MCF 10A (cell line): Measurements from ENCODE around the gene PCK1. TPM values are rescaled to one million over a fixed set of nuclear protein-coding genes. Genes with fewer than 3 reads are reported as not detected.

Source experiments
- BruUV-seq: library from RNA; stranded (reverse); fragments of 400-500 nt; replicated peaks from 2 replicates; lab custom pipeline; 2021; lab: Mats Ljungman, UMichigan
- CTCF ChIA-PET: fragments of 300-600 bp; sonication (Branson Sonifier 250); formaldehyde crosslinking; extraction: SDS; loops from one replicate; lab custom pipeline; 2021; ENCODE audit warnings: antibody characterized with exemption, inconsistent platforms; lab: Yijun Ruan, JAX
- POLR2A ChIA-PET: fragments of 300-600, 350-650 bp; sonication (Branson Sonifier 250); formaldehyde crosslinking; extraction: SDS; loops from one replicate; lab custom pipeline; 2020; ENCODE audit warnings: antibody characterized with exemption, inconsistent platforms; lab: Yijun Ruan, JAX
- DNase-seq: peaks from one replicate; pipeline ENCODE4 v3.0.0-alpha.2; 2018; ENCODE audit not compliant: unreplicated experiment
- H3K27ac Mint-ChIP-seq: one replicate; pipeline ENCODE4 v1.8.0; 2022; ENCODE audit warnings: mild to moderate bottlenecking, low read depth, mixed read lengths; ENCODE audit not compliant: unreplicated experiment
- H3K27me3 Mint-ChIP-seq: one replicate; pipeline ENCODE4 v1.8.0; 2022; ENCODE audit warnings: mixed read lengths; ENCODE audit not compliant: insufficient read depth, unreplicated experiment
- H3K36me3 Mint-ChIP-seq: one replicate; pipeline ENCODE4 v1.8.0; 2022; ENCODE audit warnings: mild to moderate bottlenecking, moderate library complexity, mixed read lengths; ENCODE audit not compliant: insufficient read depth, unreplicated experiment
- H3K4me1 Mint-ChIP-seq: one replicate; pipeline ENCODE4 v1.8.0; 2022; ENCODE audit warnings: mixed read lengths; ENCODE audit not compliant: insufficient read depth, unreplicated experiment
- H3K4me3 Mint-ChIP-seq: one replicate; pipeline ENCODE4 v1.8.0; 2022; ENCODE audit warnings: mild to moderate bottlenecking, moderate library complexity, mixed read lengths; ENCODE audit not compliant: unreplicated experiment
- H3K9me3 Mint-ChIP-seq: one replicate; pipeline ENCODE4 v1.8.0; 2022; ENCODE audit warnings: mixed read lengths; ENCODE audit not compliant: unreplicated experiment
- CTCF ChIP-seq: fragments of 200-600 bp; IDR thresholded peaks from one replicate; pipeline ENCODE4 v1.8.0; 2022; ENCODE audit warnings: antibody characterized with exemption, mild to moderate bottlenecking; ENCODE audit not compliant: unreplicated experiment
- intact Hi-C: fragments of 100-400 bp; cut with micrococcal nuclease; formaldehyde crosslinking; loops from 2 replicates; pipeline ENCODE4 v1.14.1; 2022
- total RNA-seq: library from RNA; stranded (reverse); gene quantifications from 2 replicates; pipeline ENCODE4 v1.2.3, GENCODE V29; 2022

Gene PCK1
- total RNA-seq, 1 experiment from 2014 or later: not detected

GRCh38 chr20:57545927-57546662 lies 14.8 kb upstream of the PCK1 start:
- POLR2A ChIA-PET: interaction anchor here (0.7 kb wide), 1 partner anchor 1476 kb away, joined by 3 read pairs; no protein-coding TSS in a partner anchor
- Mint-ChIP-seq H3K9me3 (no peaks in the 10 kb centered on the region), H3K27ac (no peak overlapping the region), H3K4me1 (no peaks in the 10 kb centered on the region), H3K36me3 (peaks cover 6% of the 10 kb centered on the region), H3K4me3 (no peak overlapping the region), H3K27me3 (peaks cover 100% of the 10 kb centered on the region)
- no peak for TF ChIP-seq CTCF
- BruUV-seq: no TSS peak
- DNase-seq: no peak
- intact Hi-C loops: no loop called here
- CTCF ChIA-PET: interaction anchor here (0.6 to 1.2 kb wide), 3 partner anchors 9 to 1102 kb away, joined by 3 to 4 read pairs (median 3); no protein-coding TSS in a partner anchor

- Mint-ChIP-seq H3K27ac (no peak overlapping the region), H3K27me3 (peaks cover 100% of the 10 kb centered on the region), H3K36me3 (peaks cover 6% of the 10 kb centered on the region), H3K9me3 (no peaks in the 10 kb centered on the region), H3K4me3 (no peak overlapping the region), H3K4me1 (no peaks in the 10 kb centered on the region)
- POLR2A ChIA-PET: no interaction called here
- intact Hi-C loops: no loop called here
- no peak for TF ChIP-seq CTCF
- BruUV-seq: no TSS peak
- CTCF ChIA-PET: interaction anchor here (1.2 kb wide), 1 partner anchor 8 kb away, joined by 4 read pairs; no protein-coding TSS in a partner anchor
- DNase-seq: peak; percentile 70
These were observed 13.8 kb upstream of the PCK1 start for GRCh38 chr20:57546956-57547649.

GRCh38 chr20:57548177-57549058 lies 12.5 kb upstream of the PCK1 start:
- CTCF ChIA-PET: interaction anchor here (0.6 to 0.7 kb wide), 3 partner anchors 102 to 1305 kb away, joined by 3 to 4 read pairs (median 4); no protein-coding TSS in a partner anchor
- no TSS peak for BruUV-seq

More at GRCh38 chr20:57548177-57549058, 12.5 kb upstream of the PCK1 start:
- TF ChIP-seq CTCF: no peak
- H3K27ac Mint-ChIP-seq: no peak overlapping the region
- H3K9me3 Mint-ChIP-seq: no peaks in the 10 kb centered on the region
- peaks cover 6% of the 10 kb centered on the region for H3K36me3 Mint-ChIP-seq
- no peak for DNase-seq
- peaks cover 99% of the 10 kb centered on the region for H3K27me3 Mint-ChIP-seq
- intact Hi-C loops: no loop called here
- H3K4me1 Mint-ChIP-seq: no peaks in the 10 kb centered on the region
- no peak overlapping the region for H3K4me3 Mint-ChIP-seq
- POLR2A ChIA-PET: interaction anchor here (0.6 kb wide), 1 partner anchor 571 kb away, joined by 3 read pairs; no protein-coding TSS in a partner anchor
